NCI-H345 treated with DMSO at 0.1 percent for 48 hours (cell line): ENCODE results near the gene UBR3.

Source experiments
- DNase-seq: peaks from one replicate; lab custom pipeline; 2025; ENCODE audit not compliant: unreplicated experiment; lab: John Stamatoyannopoulos, UW

UBR3 gene

DNA sequence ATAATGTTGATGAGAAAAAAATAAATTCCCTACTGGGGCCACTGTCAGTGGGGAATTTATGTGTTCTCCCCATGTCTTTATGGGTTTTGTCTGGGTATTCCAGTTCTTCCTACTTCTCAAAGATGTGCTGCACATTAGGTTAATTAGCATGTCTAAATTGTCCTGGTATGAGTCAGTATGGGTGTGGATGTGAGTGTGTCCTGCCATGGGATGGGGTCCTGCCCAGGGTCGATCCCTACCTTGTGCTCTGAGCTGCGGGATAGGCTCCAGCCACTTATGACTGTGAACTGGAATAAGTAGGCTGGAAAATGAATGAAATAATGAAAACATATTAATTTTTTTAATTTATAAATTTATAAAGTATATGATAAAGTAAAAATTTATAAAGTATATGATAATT is 167.5 kb downstream of the UBR3 start:
- DNase-seq = no peak

- DNase-seq = no peak
Observed at GRCh38 chr2:169997140-169997887, 170.1 kb downstream of the UBR3 start.

DNA sequence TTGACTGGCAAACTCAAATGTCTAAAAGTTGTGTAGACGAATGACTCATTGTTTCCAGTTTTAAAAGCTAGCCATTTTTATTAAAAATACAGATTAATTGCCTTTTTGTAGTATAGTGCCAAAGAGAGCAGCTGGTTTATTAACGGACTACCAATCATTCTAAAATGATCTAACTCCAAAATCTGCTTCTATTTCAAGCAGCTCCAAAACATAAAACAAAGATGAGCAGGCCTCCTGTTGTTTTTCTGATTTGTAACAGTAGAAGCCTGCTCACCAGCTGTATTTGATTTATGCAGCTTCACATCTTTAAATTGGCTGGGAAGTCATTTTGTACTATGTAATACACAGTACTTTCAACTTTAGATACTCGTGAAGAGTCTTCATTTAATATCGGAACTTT is 171.8 kb downstream of the UBR3 start:
- no peak for DNase-seq

- DNase-seq = no peak
Observed at GRCh38 chr2:170002096-170002495, 174.8 kb downstream of the UBR3 start.

- no peak for DNase-seq
Observed at GRCh38 chr2:170005702-170006101, 178.4 kb downstream of the UBR3 start.

DNA sequence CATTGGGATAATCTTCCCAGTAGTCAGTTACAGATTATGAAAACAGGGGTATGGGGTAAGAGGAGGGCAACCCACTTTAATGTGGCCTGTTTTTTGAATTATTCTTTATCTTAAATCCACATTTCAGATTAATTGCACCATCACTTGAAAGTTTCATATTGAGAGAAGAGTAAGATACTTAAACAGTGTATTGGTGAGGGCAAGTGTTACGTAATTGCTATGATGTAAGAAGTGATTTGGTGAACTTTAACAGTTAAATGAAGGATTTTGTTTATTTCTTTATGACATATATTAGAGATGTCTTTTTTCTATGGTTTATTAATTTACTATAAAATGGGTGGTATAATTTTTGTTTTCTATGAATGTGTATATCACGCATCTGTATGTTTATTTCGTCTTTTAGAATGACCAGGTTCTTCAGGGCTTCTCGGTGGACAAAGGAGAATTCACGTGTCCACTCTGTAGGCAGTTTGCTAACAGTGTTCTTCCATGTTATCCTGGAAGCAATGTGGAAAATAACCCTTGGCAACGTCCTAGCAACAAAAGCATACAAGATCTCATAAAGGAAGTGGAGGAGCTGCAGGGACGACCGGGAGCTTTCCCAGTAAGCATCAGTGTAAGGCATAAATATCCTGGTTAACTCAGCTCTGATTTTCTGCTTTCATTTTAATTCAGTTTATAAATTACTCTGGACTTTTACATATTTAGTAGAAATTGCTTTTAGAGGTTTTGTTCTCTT is 179.5 kb downstream of the UBR3 start:
- no peak for DNase-seq

- DNase-seq = no peak
Observed at GRCh38 chr2:170009209-170009608, 182.0 kb downstream of the UBR3 start.

GRCh38 chr2:170012773-170013172 is 185.5 kb downstream of the UBR3 start:
- DNase-seq = no peak

DNA sequence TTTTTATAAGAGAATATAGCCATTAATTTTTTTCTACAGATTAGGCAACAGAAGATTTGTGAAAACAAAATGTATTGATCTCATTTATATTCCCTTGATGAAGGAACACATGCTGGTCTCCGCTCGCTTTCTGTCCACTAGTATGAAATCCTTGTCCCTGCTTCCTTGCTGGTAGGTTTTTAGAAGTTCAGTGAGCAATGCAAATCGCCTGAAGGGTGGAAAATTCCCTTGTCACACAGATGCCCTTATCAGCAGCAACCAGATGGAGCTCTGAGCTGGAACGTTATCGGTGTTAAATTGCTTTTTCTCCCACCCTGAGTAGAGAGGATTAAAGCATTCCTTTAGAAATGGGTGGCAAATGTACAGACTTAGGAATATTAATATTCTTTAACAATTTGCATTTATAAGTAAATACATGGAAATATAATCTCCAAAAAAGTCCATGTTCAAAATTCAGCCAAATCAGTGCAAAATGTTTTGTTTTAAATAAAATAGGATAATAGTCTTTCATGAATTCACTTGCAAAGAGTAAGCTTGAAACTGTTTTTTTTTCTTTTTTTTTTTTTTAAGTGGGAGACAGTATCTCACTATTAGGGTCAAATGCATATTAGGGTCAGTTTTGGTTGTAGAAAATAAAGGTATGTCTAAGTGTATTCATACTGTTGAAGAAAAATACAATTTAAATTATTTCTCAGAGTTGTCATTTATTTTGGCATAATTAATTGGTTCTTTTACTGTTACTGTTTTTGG is 186.7 kb downstream of the UBR3 start:
- DNase-seq = no peak

GRCh38 chr2:170014769-170015168 is 187.5 kb downstream of the UBR3 start:
- no peak for DNase-seq

- no peak for DNase-seq
Observed at GRCh38 chr2:170017860-170018532, 190.7 kb downstream of the UBR3 start.

DNA sequence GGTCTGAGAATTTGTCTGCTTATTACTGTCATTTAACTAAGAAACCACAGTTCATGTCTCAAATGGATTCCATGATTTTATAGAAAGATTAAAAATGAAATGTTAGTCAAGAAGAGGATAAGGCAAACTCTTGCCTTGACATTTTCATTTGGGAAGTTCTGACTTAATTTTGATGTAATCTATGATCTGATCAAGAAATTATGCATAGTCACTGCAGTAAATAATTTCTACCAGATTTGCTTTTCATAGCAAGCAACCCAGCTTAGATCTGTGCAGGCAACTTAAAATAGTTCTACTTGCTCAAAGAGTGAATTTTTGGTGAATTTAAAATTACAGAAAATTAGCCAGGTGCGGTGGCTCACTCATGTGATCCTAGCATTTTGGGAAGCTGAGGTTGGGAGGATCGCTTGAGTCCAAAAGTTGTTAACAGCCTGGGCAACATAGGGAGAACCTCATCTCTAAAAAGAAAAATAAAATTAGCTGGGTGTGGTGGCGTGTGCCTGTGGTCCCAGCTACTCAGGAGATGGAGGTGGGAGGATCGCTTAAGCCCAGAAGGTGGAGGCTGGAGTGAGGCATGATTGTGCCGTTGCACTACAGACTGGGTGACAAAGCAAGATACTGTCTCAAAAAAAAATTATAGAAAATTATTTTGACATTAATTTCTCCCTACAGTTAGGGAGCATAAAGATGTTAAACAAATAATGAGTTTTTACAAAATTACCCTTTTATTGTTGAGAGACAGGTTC is 192.0 kb downstream of the UBR3 start:
- no peak for DNase-seq

GRCh38 chr2:170020777-170021176 is 193.5 kb downstream of the UBR3 start:
- no peak for DNase-seq

GRCh38 chr2:170022692-170023091 is 195.4 kb downstream of the UBR3 start:
- DNase-seq = peak; percentile 57

DNA sequence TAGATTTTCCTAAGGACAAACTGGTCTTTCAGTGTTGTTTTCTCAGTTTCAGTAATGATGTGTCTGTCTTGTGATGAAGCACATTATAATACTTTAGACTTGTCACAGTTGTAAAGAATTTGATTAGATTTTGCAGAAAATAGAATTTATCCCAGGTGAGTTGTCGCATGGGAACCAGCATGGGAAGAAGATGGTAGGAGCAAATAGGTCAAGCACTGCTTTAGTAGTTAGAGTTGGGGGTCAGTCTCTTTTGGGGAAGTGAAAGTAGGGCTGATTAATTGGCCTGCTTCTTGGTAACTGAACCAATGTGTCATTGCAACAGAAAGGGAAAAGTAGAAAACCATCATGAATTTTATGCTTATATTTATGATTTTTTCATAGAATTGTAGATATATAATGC is 197.5 kb downstream of the UBR3 start:
- DNase-seq = no peak

GRCh38 chr2:170025223-170025622 is 198.0 kb downstream of the UBR3 start:
- no peak for DNase-seq

DNA sequence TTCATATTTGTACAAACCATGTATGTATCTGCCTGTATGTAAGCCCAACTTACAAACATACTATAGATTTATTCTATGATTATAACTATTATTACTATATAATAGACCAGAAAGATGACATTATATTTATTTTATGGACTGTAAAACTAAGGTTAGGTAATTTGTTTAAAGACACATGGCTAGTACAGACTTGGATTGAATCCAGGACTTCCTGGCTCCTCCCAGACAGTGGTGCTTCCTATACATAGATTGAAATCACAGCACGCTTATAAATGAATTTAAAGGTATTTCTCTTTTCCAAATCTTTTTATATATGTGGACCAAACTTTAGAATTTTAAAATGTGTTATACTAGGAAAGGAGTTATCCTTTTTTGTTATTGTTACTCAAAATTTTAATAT is 199.1 kb downstream of the UBR3 start:
- no peak for DNase-seq

DNA sequence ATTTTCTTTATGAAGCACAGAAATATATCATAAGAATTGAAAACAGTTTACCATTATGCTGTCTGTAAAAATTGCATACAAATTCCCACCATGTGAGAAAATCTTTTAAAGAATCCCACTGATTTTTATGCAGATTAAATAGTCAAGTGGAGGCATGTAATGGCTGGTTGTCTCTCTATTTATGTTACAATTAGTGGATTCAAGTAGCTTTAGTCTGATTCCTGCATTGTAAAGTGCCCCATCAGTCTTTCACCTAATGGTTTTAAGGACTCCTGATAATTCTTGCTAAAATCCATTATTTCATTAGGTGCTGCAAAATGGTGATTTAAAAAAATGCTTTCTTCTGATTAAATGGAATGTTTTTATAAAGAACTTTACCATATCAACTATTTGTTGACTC is 202.3 kb downstream of the UBR3 start:
- DNase-seq = no peak

DNA sequence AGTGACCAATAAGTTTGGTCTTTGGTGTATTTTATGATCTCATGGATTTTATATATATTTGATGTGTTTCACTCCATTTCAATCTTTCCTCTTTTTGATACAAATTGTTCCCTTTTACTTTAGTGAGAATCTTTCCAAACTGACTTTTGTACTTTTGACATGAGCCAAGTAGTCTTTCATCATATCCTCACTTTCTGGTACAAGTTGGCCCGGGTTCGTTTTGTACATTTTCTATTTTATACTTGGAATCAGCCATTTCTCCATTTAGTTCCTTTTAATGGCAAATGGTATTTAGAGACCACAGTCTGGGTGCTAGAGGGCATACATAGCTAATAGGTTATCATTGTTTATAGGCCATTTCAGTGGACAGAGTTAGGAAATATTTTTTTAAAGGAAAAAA is 202.8 kb downstream of the UBR3 start:
- DNase-seq = no peak

DNA sequence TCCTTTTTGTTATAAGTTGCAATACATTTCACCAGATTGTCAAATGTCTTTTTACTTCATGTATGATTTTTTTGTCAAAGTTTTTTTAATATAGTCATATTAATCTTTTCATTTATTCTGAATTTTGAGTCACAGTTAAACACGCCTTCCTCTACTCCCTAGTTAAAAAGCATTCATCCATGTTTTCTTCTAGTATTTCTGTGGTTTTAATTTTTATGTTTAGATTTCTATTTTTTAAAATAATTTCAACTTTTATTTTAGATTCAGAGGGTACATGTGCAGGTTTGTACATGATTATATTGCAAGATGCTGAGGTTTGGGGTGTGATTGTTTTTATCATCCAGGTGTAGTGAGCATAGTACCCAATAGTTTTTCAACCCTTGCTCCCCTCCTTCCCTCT is 204.0 kb downstream of the UBR3 start:
- DNase-seq = no peak

DNA sequence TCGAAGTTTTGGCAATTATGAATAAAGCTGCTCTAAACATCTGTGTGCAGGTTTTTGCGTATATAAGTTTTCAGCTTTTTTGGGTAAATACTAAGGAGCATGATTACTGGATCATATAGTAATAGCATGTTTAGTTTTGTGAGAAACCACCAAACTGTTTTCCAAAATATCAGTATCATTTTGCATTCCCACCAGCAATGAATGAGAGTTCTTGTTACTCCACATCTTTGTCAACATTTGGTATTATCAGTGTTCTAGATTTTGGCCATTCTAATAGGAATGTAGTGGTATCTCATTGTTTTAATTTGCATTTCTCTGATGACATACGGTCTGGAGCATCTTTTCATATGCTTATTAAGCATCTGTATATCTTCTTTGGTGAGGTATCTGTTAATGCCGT is 207.3 kb downstream of the UBR3 start:
- no peak for DNase-seq
